Parathyroid adenoma (tissue), 2 donors: ENCODE measurements around the gene FBXO36.
"Not testable (repeated sequence)": the region's sequence is repeated elsewhere in the genome, so short reads cannot be mapped to it uniquely, and the experiment has no call there.

Experiments used
- H2AFZ ChIP-seq: fragments of 300-600 bp; sonication (generic); one replicate; pipeline ENCODE4 v1.7.0; 2017; ENCODE audit warnings: antibody characterized with exemption, mild to moderate bottlenecking
- H3K27ac ChIP-seq: fragments of 300-600 bp; sonication (generic); one replicate; pipeline ENCODE4 v1.7.0; 2017
- H3K27me3 ChIP-seq: fragments of 300-600 bp; sonication (generic); one replicate; pipeline ENCODE4 v1.7.0; 2017; ENCODE audit warnings: low read length; ENCODE audit not compliant: control insufficient read depth, insufficient read depth
- H3K36me3 ChIP-seq: fragments of 300-600 bp; sonication (generic); one replicate; pipeline ENCODE4 v1.7.0; 2017; ENCODE audit warnings: low read length; ENCODE audit not compliant: control insufficient read depth, insufficient read depth
- H3K4me1 ChIP-seq: fragments of 300-600 bp; sonication (generic); one replicate; pipeline ENCODE4 v1.7.0; 2017; ENCODE audit warnings: control low read depth
- H3K4me2 ChIP-seq: fragments of 300-600 bp; sonication (generic); one replicate; pipeline ENCODE4 v1.7.0; 2017; ENCODE audit warnings: low read length
- H3K4me3 ChIP-seq: fragments of 300-600 bp; sonication (generic); one replicate; pipeline ENCODE4 v1.7.0; 2017; ENCODE audit warnings: low read depth, low read length
- H3K79me2 ChIP-seq: fragments of 300-600 bp; sonication (generic); one replicate; pipeline ENCODE4 v1.7.0; 2017; ENCODE audit warnings: control low read depth
- H3K9ac ChIP-seq: fragments of 300-600 bp; sonication (generic); one replicate; pipeline ENCODE4 v1.7.0; 2017; ENCODE audit warnings: mild to moderate bottlenecking
- H3K9me3 ChIP-seq: fragments of 300-600 bp; sonication (generic); one replicate; pipeline ENCODE4 v1.7.0; 2017; ENCODE audit warnings: low read length; ENCODE audit not compliant: control insufficient read depth
- TF ChIP-seq, protein P1 (sequence below): fragments of 300-600 bp; sonication (generic); IDR thresholded peaks from one replicate; pipeline ENCODE4 v1.7.0; 2017; ENCODE audit warnings: antibody characterized with exemption, mild to moderate bottlenecking
- donor health status: primary hyperparathyroidism.

FBXO36 gene

GRCh38 chr2:229917793-229918192 lies 4.5 kb upstream of the FBXO36 start:
- no peak overlapping the region for H3K4me2 ChIP-seq
- H3K4me1 ChIP-seq = peaks cover 13% of the 10 kb centered on the region
- TF ChIP-seq, protein P1, sequence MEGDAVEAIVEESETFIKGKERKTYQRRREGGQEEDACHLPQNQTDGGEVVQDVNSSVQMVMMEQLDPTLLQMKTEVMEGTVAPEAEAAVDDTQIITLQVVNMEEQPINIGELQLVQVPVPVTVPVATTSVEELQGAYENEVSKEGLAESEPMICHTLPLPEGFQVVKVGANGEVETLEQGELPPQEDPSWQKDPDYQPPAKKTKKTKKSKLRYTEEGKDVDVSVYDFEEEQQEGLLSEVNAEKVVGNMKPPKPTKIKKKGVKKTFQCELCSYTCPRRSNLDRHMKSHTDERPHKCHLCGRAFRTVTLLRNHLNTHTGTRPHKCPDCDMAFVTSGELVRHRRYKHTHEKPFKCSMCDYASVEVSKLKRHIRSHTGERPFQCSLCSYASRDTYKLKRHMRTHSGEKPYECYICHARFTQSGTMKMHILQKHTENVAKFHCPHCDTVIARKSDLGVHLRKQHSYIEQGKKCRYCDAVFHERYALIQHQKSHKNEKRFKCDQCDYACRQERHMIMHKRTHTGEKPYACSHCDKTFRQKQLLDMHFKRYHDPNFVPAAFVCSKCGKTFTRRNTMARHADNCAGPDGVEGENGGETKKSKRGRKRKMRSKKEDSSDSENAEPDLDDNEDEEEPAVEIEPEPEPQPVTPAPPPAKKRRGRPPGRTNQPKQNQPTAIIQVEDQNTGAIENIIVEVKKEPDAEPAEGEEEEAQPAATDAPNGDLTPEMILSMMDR = no peak
- no peaks in the 10 kb centered on the region for H3K9me3 ChIP-seq
- H3K27ac ChIP-seq = no peak overlapping the region
- H3K36me3 ChIP-seq = no peaks in the 10 kb centered on the region
- no peak overlapping the region for H3K9ac ChIP-seq
- H3K4me3 ChIP-seq = no peak overlapping the region
- peaks cover 34% of the 10 kb centered on the region for H3K79me2 ChIP-seq
- H2AFZ ChIP-seq = no peak overlapping the region
- H3K27me3 ChIP-seq = no peaks in the 10 kb centered on the region

DNA sequence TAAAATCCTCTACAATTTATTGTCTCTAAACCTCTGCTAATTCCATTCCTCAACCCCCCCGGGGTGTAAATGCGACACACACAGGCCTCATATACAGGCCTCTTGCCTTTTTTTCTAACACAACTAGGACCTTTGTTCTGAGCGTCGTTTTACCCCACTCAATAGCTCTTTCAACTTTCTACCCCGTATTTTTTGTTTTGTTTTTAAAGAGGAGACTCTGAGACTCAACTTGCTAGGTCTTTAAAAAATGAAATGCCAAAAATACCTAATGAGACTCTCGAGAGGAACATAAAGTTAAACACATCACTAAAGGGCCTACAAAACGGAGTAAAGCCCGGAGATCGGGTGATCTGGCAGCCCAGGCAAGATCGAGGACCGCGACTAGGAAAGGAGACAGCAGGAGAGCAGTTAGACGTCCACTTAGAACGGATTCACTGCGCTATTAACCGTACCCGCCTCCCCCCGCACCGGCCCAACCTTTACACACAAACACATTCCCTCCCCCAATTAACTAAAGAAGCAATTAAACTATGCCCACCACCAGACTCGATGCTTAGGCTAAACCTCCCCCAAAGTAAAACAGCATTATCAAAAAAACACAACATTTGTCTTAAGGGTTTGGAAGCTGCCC lies 2.2 kb upstream of the FBXO36 start:
- H3K36me3 ChIP-seq = no peaks in the 10 kb centered on the region

GRCh38 chr2:229921101-229921891 lies 1.0 kb upstream of the FBXO36 start:
- peak overlapping the region; percentile 92 for H3K9ac ChIP-seq
- TF ChIP-seq, protein P1 = no peak
- H3K4me2 ChIP-seq = peak overlapping the region; percentile 98
- peaks cover 10% of the 10 kb centered on the region for H3K79me2 ChIP-seq
- no peaks in the 10 kb centered on the region for H3K36me3 ChIP-seq
- H3K27ac ChIP-seq = peak overlapping the region; percentile 98
- no peaks in the 10 kb centered on the region for H3K27me3 ChIP-seq
- H3K4me1 ChIP-seq = peaks cover 3% of the 10 kb centered on the region
- peak overlapping the region; percentile 92 for H3K4me3 ChIP-seq
- peak overlapping the region; percentile 88 for H2AFZ ChIP-seq
- H3K9me3 ChIP-seq = no peaks in the 10 kb centered on the region

More for the DNA sequence above, 2.2 kb upstream of the FBXO36 start:
- Histone ChIP-seq H3K4me1 (peaks cover 3% of the 10 kb centered on the region), H3K79me2 (peaks cover 17% of the 10 kb centered on the region), H3K27ac (peak overlapping the region; percentile 98), H3K9ac (no peak overlapping the region), H3K27me3 (no peaks in the 10 kb centered on the region), H3K4me3 (peak overlapping the region; percentile 92), H3K9me3 (no peaks in the 10 kb centered on the region), H2AFZ (no peak overlapping the region), H3K4me2 (peak overlapping the region; percentile 80)
- TF ChIP-seq, protein P1 = no peak

- Histone ChIP-seq H3K27me3 (no peaks in the 10 kb centered on the region), H3K9ac (peak within 1 kb of the TSS; percentile 92), H3K4me2 (peak within 1 kb of the TSS; percentile 98), H2AFZ (peak within 1 kb of the TSS; percentile 88), H3K9me3 (no peaks in the 10 kb centered on the region), H3K4me1 (peaks cover 3% of the 10 kb centered on the region), H3K79me2 (peaks cover 15% of the 10 kb centered on the region), H3K36me3 (no peaks in the 10 kb centered on the region), H3K27ac (peak within 1 kb of the TSS; percentile 98), H3K4me3 (peak within 1 kb of the TSS; percentile 92)
- TF ChIP-seq, protein P1 = no peak
Measured at GRCh38 chr2:229921892-229922448, 333 bp upstream of the FBXO36 start, which contains the start of gene TRIP12. Gene TRIP12 (minus strand): TSS chr2:229922009. CDS start chr2:229880079, 41,930 bp downstream.

- H3K9ac ChIP-seq, H3K27ac ChIP-seq, H3K4me3 ChIP-seq: not testable (repeated sequence)
Measured at GRCh38 chr2:229924541-229924940, 2.2 kb downstream of the FBXO36 start.

More at GRCh38 chr2:229924541-229924940, 2.2 kb downstream of the FBXO36 start:
- H3K4me2 ChIP-seq, H3K9me3 ChIP-seq, H3K4me1 ChIP-seq, H2AFZ ChIP-seq, H3K36me3 ChIP-seq, H3K27me3 ChIP-seq: not testable (repeated sequence)
- peaks cover 21% of the 10 kb centered on the region for H3K79me2 ChIP-seq
